Neural progenitor cell (in vitro differentiated cells): Measurements from ENCODE around the gene TLE1.

Experiments used
- EZH2 ChIP-seq: fragments of 200-600 bp; sonication (generic); IDR thresholded peaks from 2 replicates; pipeline ENCODE4 v1.6.1; 2017; ENCODE audit warnings: antibody characterized with exemption, mild to moderate bottlenecking, moderate library complexity
- EZH2phosphoT487 ChIP-seq: fragments of 200-600 bp; sonication (generic); IDR thresholded peaks from 2 replicates; pipeline ENCODE4 v1.6.1; 2017; ENCODE audit warnings: antibody characterized with exemption
- TF ChIP-seq, protein P1 (sequence below): fragments of 200-600 bp; sonication (generic); IDR thresholded peaks from 2 replicates; pipeline ENCODE4 v1.5.1; 2017; ENCODE audit warnings: antibody characterized with exemption, mild to moderate bottlenecking

- TF ChIP-seq, protein P1, sequence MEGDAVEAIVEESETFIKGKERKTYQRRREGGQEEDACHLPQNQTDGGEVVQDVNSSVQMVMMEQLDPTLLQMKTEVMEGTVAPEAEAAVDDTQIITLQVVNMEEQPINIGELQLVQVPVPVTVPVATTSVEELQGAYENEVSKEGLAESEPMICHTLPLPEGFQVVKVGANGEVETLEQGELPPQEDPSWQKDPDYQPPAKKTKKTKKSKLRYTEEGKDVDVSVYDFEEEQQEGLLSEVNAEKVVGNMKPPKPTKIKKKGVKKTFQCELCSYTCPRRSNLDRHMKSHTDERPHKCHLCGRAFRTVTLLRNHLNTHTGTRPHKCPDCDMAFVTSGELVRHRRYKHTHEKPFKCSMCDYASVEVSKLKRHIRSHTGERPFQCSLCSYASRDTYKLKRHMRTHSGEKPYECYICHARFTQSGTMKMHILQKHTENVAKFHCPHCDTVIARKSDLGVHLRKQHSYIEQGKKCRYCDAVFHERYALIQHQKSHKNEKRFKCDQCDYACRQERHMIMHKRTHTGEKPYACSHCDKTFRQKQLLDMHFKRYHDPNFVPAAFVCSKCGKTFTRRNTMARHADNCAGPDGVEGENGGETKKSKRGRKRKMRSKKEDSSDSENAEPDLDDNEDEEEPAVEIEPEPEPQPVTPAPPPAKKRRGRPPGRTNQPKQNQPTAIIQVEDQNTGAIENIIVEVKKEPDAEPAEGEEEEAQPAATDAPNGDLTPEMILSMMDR = no peak
- no peak for TF ChIP-seq EZH2phosphoT487
- TF ChIP-seq EZH2 = no peak
Measured at GRCh38 chr9:81600631-81601030, 88.7 kb downstream of the TLE1 start.
